HL-60 (cell line): ENCODE measurements around the gene GRAMD2B.

Experiments used
- DNase-seq, 2 experiments: peaks; one replicate each; pipeline ENCODE4 v3.0.0-alpha.2; 2010 to 2020; ENCODE audit warnings: low read depth in 1 of 2, low spot score in 1 of 2
- H3K27ac ChIP-seq: fragments of 250-450 bp; sonication (Bioruptor Pico); replicated peaks from 2 replicates; pipeline ENCODE4 v1.5.1; 2020; ENCODE audit warnings: mild to moderate bottlenecking, moderate library complexity
- H3K27me3 ChIP-seq: fragments of 250-450 bp; sonication (Bioruptor Pico); 2 replicates; pipeline ENCODE4 v1.5.1; 2021; ENCODE audit warnings: mild to moderate bottlenecking, moderate library complexity; ENCODE audit not compliant: insufficient read depth, poor library complexity, severe bottlenecking
- H3K4me3 ChIP-seq: replicated peaks from 2 replicates; pipeline ENCODE4 v1.5.1; 2011; ENCODE audit warnings: mild to moderate bottlenecking, control low read depth, low read length; ENCODE audit not compliant: insufficient read depth
- GABPA ChIP-seq: IDR thresholded peaks from 2 replicates; pipeline ENCODE4 v1.6.1; 2012; ENCODE audit warnings: low read depth
- POLR2AphosphoS5 ChIP-seq: IDR thresholded peaks from 2 replicates; pipeline ENCODE4 v1.6.1; 2012; ENCODE audit warnings: low read depth
- SPI1 ChIP-seq: IDR thresholded peaks from 2 replicates; pipeline ENCODE4 v1.6.1; 2012; ENCODE audit warnings: low read depth, mild to moderate bottlenecking, borderline replicate concordance
- TF ChIP-seq, protein P1 (sequence below): IDR thresholded peaks from one replicate; pipeline ENCODE4 v1.5.1; 2011; ENCODE audit warnings: low read length, control low read depth, inconsistent platforms; ENCODE audit not compliant: insufficient read depth
- TF ChIP-seq, protein P2 (sequence below): IDR thresholded peaks from 2 replicates; pipeline ENCODE4 v1.6.1; 2012; ENCODE audit warnings: low read depth; ENCODE audit not compliant: insufficient replicate concordance

GRAMD2B gene

DNA sequence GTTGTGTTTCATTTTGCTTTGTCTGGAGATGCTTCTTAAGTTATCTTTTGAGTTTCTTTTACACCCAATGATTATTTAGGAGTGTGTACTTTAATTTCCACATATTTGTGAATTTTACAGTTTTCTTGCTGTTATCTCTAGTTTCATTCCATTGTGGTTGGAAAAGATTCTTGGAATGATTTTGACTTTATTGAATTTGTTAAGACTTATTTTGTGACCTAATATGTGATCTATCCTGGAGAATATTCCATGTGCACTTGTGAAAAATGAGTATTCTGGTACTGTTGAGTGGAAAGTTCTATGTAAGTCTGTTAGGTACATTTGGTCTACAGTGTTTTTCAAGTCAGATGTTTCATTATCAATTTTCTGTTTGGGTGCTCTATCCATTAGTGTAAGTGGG, 24.4 kb upstream of the GRAMD2B start:
- no peak for DNase-seq
- H3K27ac ChIP-seq = no peak overlapping the region
- TF ChIP-seq GABPA (no peak), POLR2AphosphoS5 (no peak), SPI1 (no peak)
- TF ChIP-seq, protein P1, sequence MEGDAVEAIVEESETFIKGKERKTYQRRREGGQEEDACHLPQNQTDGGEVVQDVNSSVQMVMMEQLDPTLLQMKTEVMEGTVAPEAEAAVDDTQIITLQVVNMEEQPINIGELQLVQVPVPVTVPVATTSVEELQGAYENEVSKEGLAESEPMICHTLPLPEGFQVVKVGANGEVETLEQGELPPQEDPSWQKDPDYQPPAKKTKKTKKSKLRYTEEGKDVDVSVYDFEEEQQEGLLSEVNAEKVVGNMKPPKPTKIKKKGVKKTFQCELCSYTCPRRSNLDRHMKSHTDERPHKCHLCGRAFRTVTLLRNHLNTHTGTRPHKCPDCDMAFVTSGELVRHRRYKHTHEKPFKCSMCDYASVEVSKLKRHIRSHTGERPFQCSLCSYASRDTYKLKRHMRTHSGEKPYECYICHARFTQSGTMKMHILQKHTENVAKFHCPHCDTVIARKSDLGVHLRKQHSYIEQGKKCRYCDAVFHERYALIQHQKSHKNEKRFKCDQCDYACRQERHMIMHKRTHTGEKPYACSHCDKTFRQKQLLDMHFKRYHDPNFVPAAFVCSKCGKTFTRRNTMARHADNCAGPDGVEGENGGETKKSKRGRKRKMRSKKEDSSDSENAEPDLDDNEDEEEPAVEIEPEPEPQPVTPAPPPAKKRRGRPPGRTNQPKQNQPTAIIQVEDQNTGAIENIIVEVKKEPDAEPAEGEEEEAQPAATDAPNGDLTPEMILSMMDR = no peak
- TF ChIP-seq, protein P2, sequence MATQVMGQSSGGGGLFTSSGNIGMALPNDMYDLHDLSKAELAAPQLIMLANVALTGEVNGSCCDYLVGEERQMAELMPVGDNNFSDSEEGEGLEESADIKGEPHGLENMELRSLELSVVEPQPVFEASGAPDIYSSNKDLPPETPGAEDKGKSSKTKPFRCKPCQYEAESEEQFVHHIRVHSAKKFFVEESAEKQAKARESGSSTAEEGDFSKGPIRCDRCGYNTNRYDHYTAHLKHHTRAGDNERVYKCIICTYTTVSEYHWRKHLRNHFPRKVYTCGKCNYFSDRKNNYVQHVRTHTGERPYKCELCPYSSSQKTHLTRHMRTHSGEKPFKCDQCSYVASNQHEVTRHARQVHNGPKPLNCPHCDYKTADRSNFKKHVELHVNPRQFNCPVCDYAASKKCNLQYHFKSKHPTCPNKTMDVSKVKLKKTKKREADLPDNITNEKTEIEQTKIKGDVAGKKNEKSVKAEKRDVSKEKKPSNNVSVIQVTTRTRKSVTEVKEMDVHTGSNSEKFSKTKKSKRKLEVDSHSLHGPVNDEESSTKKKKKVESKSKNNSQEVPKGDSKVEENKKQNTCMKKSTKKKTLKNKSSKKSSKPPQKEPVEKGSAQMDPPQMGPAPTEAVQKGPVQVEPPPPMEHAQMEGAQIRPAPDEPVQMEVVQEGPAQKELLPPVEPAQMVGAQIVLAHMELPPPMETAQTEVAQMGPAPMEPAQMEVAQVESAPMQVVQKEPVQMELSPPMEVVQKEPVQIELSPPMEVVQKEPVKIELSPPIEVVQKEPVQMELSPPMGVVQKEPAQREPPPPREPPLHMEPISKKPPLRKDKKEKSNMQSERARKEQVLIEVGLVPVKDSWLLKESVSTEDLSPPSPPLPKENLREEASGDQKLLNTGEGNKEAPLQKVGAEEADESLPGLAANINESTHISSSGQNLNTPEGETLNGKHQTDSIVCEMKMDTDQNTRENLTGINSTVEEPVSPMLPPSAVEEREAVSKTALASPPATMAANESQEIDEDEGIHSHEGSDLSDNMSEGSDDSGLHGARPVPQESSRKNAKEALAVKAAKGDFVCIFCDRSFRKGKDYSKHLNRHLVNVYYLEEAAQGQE = no peak

GRCh38 chr5:126400621-126401251, 22.5 kb upstream of the GRAMD2B start:
- TF ChIP-seq SPI1 = no peak
- no peak for TF ChIP-seq POLR2AphosphoS5
- TF ChIP-seq, protein P1 = no peak
- TF ChIP-seq, protein P2 = no peak
- TF ChIP-seq GABPA = no peak
- DNase-seq = no peak
- H3K27ac ChIP-seq = no peak overlapping the region
- H3K4me3 ChIP-seq = no peak overlapping the region
- H3K27me3 ChIP-seq = no peaks in the 10 kb centered on the region

More for the DNA sequence above, 24.4 kb upstream of the GRAMD2B start:
- H3K4me3 ChIP-seq = no peak overlapping the region
- H3K27me3 ChIP-seq = no peaks in the 10 kb centered on the region

DNA sequence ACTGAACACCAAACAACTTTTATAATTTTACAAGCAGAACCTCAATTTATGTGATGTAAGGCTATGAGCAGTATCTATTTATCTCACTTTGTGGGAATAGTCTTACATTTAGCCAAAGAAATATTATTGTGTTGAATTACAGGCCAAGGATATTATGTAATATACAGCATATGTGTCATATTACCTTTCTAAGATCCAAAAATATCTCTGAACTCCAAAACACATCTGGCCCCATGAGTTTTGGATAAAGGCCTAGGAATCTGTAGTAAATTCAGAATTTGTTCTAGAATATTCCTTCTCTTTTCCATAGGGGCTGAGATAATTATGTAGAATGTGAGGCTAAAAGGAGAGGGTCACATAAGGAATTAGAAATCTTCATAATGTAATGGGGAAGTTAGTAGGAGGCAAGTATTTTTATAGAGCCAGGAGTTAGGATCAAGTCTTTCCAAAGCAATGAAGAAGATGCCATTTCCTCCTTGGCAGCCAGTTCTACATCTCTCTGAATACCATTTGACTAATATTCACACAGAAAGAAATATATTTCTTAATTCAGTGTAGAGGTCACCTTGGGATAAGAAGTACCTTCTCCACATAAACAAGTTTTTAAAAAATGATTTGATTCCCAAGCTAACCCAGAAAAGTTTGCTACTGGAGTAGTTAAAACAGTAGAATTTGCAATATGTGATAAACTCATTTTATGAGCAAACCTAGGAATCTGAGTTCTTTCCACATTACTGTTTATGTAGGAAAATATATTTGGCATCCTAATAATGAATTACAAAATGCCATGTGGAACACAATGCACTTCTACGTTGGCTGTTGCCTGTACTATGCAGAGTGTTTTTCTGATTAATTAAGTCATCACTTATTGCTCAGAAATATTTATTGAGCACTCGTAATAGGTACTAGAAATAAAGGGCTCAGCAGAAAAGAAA, 20.3 kb upstream of the GRAMD2B start:
- no peak for DNase-seq
- Histone ChIP-seq H3K27me3 (no peaks in the 10 kb centered on the region), H3K27ac (no peak overlapping the region), H3K4me3 (no peak overlapping the region)
- no peak for TF ChIP-seq SPI1
- TF ChIP-seq GABPA = no peak
- TF ChIP-seq, protein P2 = no peak
- TF ChIP-seq POLR2AphosphoS5 = no peak
- TF ChIP-seq, protein P1 = no peak
